ENCODE data around the gene EFNA5.

The EFNA5 gene

DNA sequence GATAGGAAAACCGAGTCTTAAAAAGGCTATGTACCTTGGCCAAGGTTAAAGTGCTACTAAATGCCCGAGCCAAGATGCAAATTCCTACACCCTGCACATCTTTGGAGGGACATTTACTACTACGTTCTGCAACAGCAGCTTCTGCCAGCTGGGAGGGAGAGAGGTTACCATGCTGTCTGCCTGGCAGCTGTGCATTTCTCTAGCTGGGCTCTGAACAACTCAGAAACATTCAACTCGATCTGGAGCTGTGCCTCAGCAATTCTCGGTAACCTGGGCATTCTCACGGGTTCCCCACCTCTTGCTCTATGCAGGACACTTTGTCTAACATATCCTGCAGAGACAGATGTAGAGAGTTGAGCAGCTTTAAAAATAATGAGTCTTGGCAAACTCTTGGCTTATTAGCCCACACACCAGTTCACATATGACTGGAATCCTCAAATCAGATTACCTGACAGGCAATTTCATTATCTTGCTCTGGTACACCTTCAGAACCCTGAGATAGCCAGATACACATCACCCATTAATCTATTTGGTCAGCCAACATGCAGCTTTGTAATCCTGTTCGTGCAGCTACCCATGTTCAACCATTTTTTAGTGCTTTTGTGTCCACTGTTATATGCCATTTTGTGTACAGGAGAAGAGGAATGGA lies 115.8 kb downstream of the EFNA5 start:
- in situ Hi-C loops (cut with MboI; ENCODE audit: low sequenced_read_pairs): no loop called here

DNA sequence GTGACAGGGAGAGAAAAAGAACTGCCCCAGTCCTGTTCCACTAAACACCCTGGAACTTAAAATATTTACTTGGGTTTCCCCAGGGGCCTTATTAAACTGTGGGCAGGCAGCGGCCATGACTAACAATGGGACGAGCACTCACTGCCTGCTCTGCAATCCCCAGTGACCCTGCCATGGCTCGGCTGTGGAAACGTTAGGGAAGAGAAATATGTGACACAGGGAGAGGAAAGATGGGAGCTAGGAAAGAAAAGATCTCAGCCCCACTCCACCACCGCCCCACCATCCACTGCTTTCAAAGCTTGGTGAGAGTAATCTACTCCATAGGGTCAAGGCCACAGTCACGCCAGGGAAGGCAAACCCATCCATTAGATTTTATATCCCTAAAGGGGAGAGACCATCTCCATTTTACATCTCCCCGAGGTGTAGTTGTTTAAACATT lies 117.6 kb downstream of the EFNA5 start:
- in situ Hi-C loops (cut with MboI; ENCODE audit: low sequenced_read_pairs): no loop called here

DNA sequence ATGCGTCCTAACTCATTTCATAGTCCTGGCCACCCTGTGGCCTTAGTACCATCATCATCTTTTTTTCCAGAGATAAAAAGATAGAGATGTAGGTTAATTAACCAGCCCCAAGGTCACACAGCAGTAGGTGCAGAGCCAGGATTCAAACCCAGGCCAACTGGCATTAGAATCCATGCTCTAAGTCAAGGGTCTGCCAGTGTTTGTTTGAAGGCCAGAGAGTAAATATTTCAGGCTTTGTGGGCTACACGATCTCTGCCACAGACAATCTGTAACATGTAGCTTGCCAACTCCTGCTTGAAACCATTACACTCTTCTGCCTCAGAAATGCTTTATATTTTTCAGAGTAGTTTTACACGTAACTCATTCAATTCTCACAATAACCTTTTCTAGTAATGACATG lies 119.6 kb downstream of the EFNA5 start:
- in situ Hi-C loops (cut with MboI; ENCODE audit: low sequenced_read_pairs): no loop called here

DNA sequence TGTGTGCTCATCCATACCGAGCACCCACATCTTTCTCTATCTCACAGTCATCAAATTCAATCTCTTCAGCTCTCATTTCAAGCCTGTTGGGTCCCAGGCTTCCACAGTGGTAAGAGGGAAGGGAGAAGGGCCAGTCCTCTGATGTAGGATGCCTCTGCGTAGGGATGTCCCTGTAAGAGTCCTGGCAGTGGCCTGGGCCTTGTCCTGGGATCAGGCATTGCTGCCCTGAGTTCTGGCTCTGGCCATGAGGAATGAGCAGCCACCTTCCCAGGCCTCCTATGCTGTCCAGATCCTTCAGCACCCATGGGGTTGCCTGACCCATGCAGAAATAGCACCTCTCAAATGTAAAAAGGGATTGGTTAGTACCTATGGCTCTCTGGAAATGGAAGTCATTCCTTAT lies 121.2 kb downstream of the EFNA5 start:
- in situ Hi-C loops (cut with MboI; ENCODE audit: low sequenced_read_pairs): no loop called here

DNA sequence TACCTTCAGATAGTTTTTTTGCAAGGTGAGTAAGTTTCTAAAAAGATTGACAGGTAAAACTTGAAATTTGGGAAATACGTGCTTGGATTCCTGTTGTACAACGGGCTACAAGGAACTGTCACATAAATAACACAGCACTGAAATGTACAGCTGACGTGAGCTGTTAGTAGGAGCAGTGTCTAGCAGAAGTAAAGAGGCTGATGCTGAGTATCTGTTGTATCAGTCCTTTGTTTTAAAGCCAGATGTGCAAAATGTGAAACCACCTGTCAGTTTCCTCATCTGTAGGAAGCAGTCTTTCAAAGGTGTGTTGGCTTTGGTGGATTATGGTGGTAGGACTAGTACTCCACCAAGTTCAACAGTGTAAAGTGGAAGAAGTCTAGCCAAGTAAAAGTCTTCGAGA lies 122.3 kb downstream of the EFNA5 start:
- in situ Hi-C loops (cut with MboI; ENCODE audit: low sequenced_read_pairs): no loop called here

DNA sequence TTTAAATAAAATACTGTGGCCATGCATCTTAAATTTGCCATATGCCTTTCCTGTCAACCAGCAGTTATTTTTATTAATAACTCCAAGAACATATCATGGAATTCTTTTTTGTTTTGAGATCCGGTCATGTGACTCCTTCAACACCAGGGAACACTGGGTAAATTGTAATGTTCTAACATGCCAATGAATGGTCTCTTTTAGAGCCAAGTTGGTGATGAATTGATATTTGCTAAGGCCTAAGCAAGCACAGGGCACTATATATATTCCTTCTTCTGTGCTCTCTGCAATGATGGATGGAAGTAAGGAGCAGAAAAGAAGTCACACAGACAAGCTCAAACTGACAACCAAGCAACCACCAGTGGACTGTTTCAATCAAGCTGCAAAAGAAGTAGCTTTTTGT lies 124.0 kb downstream of the EFNA5 start:
- in situ Hi-C loops (cut with MboI; ENCODE audit: low sequenced_read_pairs): no loop called here

DNA sequence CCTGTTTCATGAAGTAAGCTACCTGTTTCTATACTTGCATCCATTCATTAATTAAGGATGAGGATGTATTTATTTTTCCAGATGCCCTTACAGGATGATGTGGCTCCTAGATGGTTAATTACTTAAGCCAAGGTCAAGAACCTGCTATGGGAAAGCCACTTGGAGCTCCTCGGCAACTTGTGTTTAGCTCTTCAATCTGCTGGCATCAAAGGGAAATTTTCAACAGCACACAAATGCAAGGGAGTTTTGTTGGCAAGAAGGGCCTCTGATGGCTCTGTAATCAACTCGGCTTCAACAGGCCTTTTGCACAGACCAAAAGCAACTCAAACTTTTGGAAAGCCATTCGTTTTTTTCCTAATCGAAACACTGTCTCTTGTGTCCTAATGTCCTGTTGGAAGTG lies 125.3 kb downstream of the EFNA5 start:
- in situ Hi-C loops (cut with MboI; ENCODE audit: low sequenced_read_pairs): no loop called here

DNA sequence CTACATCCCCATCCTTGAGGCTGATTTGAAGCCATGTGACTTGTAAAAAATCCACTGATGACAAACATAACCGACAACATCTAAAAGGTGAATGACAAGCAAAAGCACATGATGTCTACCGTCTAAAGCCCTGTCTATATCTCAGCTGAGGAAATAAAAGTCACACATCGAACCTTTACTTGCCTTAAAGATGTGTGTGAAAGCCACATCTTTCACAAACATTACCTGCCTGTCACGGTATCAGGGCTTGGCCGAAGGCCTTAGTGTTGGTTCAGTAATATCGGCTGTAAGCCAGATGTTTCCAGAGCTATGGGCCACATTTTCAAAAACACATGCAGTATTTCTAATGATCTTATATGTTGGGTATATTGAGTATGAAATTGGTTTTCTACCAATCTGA lies 125.8 kb downstream of the EFNA5 start:
- in situ Hi-C loops (cut with MboI; ENCODE audit: low sequenced_read_pairs): no loop called here

DNA sequence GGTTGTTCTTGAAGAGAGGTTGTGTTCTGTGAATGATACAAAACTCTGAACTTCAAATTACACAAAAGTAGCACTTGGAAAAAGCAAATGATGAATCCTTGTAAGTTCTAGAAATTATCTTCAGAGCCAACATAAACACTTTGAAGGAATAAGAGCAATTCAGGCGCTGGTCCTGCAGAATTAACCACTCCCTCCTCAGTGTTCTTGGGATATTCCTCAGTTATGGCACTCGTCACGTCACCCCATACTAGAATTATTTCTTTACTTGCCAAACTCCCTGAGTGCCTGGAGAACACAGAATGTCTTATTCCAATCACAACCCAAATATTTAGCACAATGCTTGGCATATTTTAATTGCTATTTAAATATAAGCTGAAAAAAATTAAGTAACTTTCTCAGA lies 126.3 kb downstream of the EFNA5 start:
- in situ Hi-C loops (cut with MboI; ENCODE audit: low sequenced_read_pairs): no loop called here

DNA sequence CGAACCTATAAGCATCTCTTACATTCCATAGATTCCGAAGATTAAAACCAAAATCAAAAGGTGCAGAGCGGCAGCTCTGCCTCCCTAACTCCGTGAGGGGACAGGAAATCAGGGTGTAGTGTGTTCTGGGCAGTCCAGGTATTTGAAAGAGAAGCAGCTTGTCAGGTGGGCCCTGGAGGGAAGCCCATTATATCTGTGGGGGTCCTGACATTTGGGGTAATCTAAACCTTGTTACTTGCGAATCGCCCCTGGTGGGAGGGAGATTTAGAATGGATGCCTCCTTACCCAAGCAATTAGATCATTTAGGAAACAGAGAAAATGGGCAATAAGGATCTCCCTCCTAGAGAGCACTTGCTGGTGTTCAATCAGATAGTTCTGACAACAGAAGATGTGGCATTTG lies 126.9 kb downstream of the EFNA5 start:
- in situ Hi-C loops (cut with MboI; ENCODE audit: low sequenced_read_pairs): no loop called here

DNA sequence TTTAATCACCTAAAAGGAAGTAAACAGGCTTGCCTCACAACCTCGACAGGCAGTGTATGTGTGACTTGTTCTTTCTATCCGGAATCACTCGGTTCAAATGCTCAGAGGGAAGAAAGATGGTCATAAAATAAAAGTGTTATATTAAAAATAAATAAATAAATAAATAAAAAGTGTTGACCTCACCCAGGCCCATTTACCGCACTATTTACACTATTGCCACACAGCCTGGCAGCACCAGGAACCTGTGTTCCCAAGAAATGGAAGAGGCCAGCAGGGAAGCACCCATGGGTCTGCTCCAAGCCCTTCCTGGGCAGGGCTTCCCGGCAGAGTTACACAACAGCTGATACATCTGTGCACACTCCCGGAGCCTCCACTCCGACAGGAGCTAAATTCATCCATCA lies 127.9 kb downstream of the EFNA5 start:
- in situ Hi-C loops (cut with MboI; ENCODE audit: low sequenced_read_pairs): no loop called here

DNA sequence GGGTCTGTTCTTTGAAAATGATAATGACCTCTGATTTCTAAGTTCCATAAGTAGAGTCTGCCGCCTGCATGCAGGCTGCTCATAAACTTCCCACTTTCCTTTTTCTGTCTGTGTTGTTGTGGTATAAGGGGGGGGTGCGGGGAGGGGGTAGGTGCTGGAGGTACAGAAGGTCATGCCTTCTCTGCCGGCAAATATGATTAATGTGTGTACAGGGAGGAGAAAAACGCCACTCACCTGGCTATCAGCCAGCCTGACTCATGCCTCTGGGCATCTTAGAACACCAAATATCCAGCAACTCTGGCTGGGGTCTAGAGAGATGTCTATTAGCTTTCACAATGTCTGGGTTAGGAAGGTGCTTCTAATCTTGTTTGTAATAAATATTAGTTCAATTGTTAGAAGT lies 128.3 kb downstream of the EFNA5 start:
- in situ Hi-C loops (cut with MboI; ENCODE audit: low sequenced_read_pairs): no loop called here

DNA sequence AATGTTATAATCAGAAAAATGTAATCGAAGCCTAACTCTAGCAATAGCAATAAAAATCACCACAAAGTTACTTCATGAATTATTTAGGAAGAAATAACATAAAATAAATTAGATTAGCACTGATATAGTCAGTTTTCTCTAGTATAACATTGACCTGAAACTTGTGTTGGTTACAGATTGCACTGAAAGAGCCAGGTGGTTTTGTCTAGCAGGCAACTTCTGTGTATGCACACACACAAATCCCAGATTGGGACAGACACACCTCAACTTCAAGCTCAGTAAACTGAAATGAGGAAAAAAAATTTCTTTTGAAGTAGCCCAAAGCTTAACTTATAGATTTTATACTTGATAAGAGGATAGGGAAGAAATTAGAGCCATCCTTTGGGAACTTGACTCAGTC lies 129.3 kb downstream of the EFNA5 start:
- in situ Hi-C loops (cut with MboI; ENCODE audit: low sequenced_read_pairs): no loop called here

DNA sequence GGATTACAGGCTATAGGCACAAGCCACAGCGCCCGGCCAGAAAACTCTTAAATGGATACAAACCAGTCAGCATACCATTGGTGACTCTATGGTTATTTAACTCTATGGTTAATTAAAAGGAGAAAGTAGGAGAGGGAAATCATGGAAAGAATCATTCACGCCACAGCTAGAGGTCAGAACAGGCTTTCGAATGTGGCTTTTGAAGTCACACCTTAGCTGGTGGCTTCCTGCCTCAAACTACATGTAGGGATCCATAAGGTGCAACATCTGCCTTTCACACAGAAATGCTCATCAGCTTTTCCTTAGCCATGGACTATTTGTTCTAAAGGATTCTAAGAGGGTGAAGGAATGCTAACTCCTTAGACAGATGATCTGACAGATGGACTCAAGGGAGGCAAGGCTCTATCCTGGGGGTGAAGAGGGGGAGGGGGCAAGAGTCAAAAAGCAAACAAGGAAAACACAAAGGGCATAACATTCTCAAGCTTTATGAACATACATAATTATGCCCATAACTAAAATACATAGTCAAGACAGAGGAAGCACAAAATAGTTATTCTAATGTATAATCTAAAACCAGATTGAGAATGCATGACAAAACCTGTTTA lies 130.9 kb downstream of the EFNA5 start:
- in situ Hi-C loops (cut with MboI; ENCODE audit: low sequenced_read_pairs): no loop called here

DNA sequence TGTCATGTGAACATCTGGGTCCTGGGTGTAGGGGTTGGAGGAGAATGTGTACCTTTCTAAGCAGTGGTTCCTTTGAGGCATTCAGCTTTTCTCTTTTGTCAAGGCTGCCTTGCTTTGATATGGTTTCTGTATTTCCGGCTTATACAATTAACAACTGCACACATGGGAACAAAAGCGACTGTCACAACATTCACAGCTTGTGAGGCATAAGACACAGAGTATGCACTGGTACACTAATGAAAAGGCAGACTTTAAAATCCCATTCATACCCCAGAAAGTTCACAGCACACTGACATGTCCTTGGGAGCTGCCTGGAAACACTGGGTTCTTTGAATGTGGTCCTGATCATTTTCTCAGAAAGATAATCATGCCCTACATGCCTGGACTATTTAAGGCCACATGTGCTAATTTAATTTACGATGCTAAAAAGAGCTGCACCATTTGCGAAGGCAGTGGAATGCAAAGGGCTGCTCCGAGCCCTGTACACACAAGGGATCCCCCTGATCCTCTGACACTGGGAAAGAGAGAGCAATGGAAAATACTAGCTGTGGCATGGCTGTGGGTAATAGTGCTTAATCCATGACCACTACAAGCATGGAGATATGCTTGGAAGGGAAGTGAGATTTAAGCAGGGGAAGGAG lies 131.8 kb downstream of the EFNA5 start:
- in situ Hi-C loops (cut with MboI; ENCODE audit: low sequenced_read_pairs): no loop called here

DNA sequence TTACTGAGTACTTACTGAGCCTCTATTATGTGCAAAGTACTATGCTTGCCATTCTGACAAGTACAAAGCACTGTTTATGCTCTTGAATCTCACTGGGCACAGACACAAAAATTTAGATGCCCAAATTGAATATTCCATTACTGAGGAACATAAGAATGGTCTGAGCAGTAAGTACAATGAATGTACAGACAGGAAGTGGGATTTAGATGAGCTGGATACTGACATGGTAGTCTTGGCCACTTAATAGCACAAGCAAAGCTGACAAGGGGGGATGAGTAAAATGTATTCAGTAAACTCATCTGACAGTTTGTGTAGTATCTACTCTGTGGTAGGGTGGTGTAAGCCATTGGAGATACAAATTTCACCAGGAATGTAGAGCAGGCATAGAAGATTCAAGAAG lies 132.4 kb downstream of the EFNA5 start:
- in situ Hi-C loops (cut with MboI; ENCODE audit: low sequenced_read_pairs): no loop called here

DNA sequence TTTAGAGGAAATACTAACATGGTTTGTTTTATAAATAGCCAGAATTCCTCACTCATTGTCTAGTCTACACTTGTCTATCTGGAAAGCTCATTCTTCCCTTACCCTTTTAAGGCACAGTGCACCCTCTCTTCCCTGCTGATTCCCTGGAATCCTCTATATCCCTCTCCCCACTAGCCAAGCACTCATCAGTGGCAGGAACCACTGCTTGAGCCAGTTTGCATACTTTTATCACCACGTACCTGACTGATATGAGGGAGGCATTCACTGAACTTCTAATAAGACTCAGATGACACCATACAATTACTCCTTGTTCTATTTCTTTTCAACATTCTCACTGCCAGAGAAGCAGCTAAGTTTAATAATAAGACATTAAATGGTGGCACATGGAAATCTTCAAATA lies 134.9 kb downstream of the EFNA5 start:
- in situ Hi-C loops (cut with MboI; ENCODE audit: low sequenced_read_pairs): no loop called here

DNA sequence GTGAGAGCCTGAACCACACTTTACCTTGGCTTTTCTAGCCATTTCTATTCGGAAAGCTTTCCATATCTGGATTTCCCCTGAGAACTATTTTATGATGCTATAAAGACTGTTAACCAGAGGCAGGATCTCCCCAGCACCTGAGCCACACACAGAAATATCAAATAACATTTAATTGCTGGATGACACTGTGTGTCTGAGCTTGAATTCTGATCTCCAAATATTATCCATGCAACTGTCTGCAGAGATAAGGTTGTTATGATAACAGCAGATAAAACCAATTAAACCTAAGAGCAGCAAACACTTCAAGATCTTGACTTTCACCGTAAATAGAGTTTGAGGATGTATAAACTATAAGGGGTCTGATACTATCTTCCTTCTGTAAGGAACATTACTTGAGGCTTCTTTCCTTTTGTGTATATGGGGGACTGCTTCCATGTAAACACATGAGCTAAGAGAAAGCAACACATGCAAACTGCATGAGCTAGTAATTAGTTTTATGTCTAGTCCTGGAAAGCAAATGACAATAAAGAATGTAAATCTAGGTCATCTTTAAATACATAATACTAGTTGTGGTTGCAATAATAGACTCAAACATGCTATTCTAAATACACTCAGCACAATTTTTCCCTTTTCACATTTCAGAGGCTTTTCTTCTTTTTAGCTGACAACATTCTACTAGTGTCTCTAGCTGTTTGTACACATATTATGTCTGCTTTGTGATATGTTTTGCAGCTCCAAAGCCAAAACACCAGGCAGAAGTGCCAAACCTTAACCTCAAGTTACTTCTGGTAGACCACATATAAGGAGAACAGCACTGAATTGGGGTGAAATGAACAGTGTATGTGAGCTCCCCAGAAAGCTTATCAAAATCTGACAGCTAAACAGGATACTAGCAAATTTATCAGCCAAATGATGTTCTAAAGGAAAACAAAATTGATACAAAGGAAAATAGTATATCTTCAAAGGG lies 136.5 kb downstream of the EFNA5 start:
- in situ Hi-C loops (cut with MboI; ENCODE audit: low sequenced_read_pairs): no loop called here

DNA sequence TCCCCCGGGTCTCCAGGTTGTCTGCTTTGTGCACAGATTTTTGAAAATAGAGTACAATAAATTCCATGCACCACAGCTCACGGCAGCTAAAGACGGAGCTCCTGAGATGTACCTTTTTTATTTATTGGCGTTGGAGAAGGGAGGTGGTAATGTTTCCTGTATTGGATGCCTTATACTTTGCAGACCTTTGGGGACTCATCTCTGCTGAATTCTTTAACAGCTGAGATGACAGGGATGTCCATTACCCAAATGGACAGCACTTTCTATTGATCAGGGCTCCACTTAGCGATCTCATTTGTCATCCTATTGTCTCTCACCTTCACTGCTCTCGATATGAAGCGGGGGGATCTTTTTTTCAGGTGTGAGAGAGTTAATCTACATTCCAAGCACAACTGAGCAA lies 137.8 kb downstream of the EFNA5 start:
- in situ Hi-C loops (cut with MboI; ENCODE audit: low sequenced_read_pairs): no loop called here

DNA sequence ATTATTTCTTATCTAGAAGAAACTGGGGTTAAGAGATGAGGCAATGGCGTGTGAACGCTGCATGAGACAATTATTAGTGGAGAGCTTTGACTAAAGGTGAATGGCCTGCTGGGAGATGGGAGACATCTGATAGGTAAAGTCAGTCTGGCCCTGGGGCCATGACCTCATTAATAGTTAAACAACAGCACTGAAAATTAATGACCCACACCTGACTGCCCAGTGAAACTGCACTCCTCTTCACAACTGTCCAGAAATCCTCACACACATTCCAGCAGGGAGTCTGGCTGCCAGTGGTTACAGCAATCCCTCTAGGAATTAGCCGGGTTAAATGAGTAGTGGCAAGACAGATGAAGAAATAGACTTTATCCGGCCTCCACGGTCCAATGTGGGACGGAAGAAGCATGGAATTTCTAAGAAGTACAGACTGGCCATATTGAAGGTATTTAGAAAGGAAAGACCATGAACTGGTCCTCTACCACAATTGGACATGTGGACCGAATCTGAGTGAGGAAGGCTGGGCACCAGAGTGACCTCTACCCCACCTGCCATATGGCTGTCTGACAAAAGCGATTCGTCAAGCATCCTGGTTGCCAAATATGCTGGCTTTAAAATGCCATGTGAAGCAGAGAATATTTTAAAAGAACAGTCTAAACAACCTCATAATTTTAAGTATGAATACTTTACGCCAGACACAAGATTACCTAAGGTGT lies 138.4 kb downstream of the EFNA5 start:
- in situ Hi-C loops (cut with MboI; ENCODE audit: low sequenced_read_pairs): no loop called here

DNA sequence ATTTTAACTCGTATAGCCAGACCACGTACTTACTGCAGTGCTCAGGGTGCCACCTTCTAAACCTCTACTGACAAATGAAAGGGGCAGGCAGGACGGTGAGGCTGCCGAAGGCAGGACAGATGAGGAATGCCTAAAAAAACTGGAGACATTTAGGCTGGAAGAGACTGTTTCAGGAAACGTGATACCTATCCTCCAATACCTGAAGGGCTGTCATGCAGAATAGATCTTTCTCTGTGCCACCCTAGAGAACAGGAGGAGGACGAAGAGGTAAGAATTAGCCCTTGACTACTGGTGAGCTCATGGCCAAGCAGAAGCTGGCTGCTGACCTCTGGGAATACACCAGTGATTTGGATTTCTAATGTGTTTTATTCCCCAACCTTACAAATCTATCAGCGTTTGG lies 139.4 kb downstream of the EFNA5 start:
- in situ Hi-C loops (cut with MboI; ENCODE audit: low sequenced_read_pairs): no loop called here
